Ecto neural progenitor cell (in vitro differentiated cells): Measurements from ENCODE around the gene LRCH1.

Experiments
- DNase-seq: peaks from one replicate; pipeline ENCODE4 v3.0.0-alpha.2; 2018; ENCODE audit warnings: low spot score

The LRCH1 gene

GRCh38 chr13:46665633-46666482, 112.9 kb downstream of the LRCH1 start:
- no peak for DNase-seq

- peak; percentile 58 for DNase-seq
Measured at GRCh38 chr13:46666727-46667456, 113.9 kb downstream of the LRCH1 start.

GRCh38 chr13:46667687-46668281, 114.8 kb downstream of the LRCH1 start:
- DNase-seq, result no peak

GRCh38 chr13:46668302-46668720, 115.3 kb downstream of the LRCH1 start:
- DNase-seq, result no peak

GRCh38 chr13:46668931-46669525, 116.1 kb downstream of the LRCH1 start:
- DNase-seq, result no peak

- DNase-seq, result no peak
Measured at GRCh38 chr13:46672338-46673090, 119.5 kb downstream of the LRCH1 start.

GRCh38 chr13:46675016-46675415, 122.0 kb downstream of the LRCH1 start:
- DNase-seq, result no peak

- DNase-seq, result no peak
Measured at GRCh38 chr13:46676378-46676725, 123.4 kb downstream of the LRCH1 start.

- DNase-seq, result no peak
Measured at GRCh38 chr13:46679369-46680120, 126.6 kb downstream of the LRCH1 start.

GRCh38 chr13:46682015-46682414, 129.0 kb downstream of the LRCH1 start:
- no peak for DNase-seq

- DNase-seq, result no peak
Measured at GRCh38 chr13:46682707-46683106, 129.7 kb downstream of the LRCH1 start.

- DNase-seq, result no peak
Measured at GRCh38 chr13:46683676-46684260, 130.8 kb downstream of the LRCH1 start.

- no peak for DNase-seq
Measured at GRCh38 chr13:46684287-46685001, 131.5 kb downstream of the LRCH1 start.

GRCh38 chr13:46685006-46685730, 132.2 kb downstream of the LRCH1 start:
- no peak for DNase-seq

GRCh38 chr13:46686171-46686570, 133.2 kb downstream of the LRCH1 start:
- DNase-seq, result no peak

GRCh38 chr13:46687810-46688209, 134.8 kb downstream of the LRCH1 start:
- DNase-seq, result no peak

GRCh38 chr13:46688306-46688705, 135.3 kb downstream of the LRCH1 start:
- DNase-seq, result no peak

GRCh38 chr13:46698014-46698413, 145.0 kb downstream of the LRCH1 start:
- no peak for DNase-seq

- no peak for DNase-seq
Measured at GRCh38 chr13:46698910-46699460, 146.0 kb downstream of the LRCH1 start.
